ENCODE data around the gene EPC1.
"Not testable (repeated sequence)": the region's sequence is repeated elsewhere in the genome, so short reads cannot be mapped to it uniquely, and the experiment has no call there.

The EPC1 gene, protein sequence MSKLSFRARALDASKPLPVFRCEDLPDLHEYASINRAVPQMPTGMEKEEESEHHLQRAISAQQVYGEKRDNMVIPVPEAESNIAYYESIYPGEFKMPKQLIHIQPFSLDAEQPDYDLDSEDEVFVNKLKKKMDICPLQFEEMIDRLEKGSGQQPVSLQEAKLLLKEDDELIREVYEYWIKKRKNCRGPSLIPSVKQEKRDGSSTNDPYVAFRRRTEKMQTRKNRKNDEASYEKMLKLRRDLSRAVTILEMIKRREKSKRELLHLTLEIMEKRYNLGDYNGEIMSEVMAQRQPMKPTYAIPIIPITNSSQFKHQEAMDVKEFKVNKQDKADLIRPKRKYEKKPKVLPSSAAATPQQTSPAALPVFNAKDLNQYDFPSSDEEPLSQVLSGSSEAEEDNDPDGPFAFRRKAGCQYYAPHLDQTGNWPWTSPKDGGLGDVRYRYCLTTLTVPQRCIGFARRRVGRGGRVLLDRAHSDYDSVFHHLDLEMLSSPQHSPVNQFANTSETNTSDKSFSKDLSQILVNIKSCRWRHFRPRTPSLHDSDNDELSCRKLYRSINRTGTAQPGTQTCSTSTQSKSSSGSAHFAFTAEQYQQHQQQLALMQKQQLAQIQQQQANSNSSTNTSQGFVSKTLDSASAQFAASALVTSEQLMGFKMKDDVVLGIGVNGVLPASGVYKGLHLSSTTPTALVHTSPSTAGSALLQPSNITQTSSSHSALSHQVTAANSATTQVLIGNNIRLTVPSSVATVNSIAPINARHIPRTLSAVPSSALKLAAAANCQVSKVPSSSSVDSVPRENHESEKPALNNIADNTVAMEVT

GRCh38 chr10:32346551-32347362 lies at the start of gene EPC1:
EPC1 (minus strand) TSS chr10:32347158; CDS start chr10:32346915, 243 bp downstream.
- DNase-seq (ENCODE audit: low read depth) = peak; percentile 83

DNA sequence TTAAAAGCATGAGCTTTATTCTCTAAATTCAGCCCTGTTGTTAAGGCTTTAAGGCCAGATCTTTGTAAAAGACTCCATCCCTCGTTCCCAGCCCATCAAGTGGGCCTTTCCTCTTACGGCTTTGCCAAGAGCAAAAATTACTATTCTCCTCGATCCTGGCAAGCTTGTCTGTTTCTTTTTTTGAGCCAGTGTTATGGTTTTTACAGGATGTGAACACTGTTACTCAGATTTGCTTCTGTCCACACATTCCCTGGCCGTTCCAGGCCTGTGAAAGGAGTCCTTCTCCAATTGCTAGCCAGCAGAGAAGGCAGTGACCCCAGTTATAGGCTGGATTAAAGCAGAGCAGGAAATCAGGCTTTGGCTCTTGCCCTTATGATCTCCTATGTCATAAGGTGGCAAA lies 47.0 kb upstream of the EPC1 start:
- DNase-seq (ENCODE audit: low read depth) = no peak

GRCh38 chr10:32392284-32392683 lies 45.3 kb upstream of the EPC1 start:
- not testable (repeated sequence) for DNase-seq (ENCODE audit: low read depth)

DNA sequence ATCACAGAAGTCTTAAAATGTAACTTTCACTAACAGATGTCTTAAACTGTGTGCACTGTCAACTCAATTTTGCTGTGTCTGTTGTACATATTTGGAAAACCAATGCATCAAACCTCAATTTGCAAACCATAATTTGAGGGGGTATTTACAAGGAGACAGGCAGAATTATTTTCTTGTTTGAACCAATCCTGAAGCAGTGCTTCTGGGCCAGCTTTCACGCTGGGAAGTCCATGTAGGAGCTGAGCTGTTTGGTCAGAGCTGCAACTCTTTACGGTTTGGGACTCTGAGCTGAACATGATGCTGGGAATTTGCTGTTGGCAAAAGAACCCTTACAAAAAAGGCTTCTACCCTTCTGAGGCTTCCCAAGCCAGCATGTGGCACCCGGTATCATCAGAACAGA lies 43.2 kb upstream of the EPC1 start:
- DNase-seq (ENCODE audit: low read depth) = no peak

GRCh38 chr10:32388258-32389027 lies 41.5 kb upstream of the EPC1 start:
- DNase-seq (ENCODE audit: low read depth) = no peak

- peak; percentile 69 for DNase-seq (ENCODE audit: low read depth)
Observed at GRCh38 chr10:32386623-32387260, 39.8 kb upstream of the EPC1 start.

- no peak for DNase-seq (ENCODE audit: low read depth)
Observed at GRCh38 chr10:32384171-32384570, 37.2 kb upstream of the EPC1 start.

- no peak for DNase-seq (ENCODE audit: low read depth)
Observed at GRCh38 chr10:32381165-32381564, 34.2 kb upstream of the EPC1 start.

GRCh38 chr10:32379950-32380551 lies 33.1 kb upstream of the EPC1 start:
- DNase-seq (ENCODE audit: low read depth) = no peak

- DNase-seq (ENCODE audit: low read depth) = peak; percentile 68
Observed at GRCh38 chr10:32379318-32379949, 32.5 kb upstream of the EPC1 start.

DNA sequence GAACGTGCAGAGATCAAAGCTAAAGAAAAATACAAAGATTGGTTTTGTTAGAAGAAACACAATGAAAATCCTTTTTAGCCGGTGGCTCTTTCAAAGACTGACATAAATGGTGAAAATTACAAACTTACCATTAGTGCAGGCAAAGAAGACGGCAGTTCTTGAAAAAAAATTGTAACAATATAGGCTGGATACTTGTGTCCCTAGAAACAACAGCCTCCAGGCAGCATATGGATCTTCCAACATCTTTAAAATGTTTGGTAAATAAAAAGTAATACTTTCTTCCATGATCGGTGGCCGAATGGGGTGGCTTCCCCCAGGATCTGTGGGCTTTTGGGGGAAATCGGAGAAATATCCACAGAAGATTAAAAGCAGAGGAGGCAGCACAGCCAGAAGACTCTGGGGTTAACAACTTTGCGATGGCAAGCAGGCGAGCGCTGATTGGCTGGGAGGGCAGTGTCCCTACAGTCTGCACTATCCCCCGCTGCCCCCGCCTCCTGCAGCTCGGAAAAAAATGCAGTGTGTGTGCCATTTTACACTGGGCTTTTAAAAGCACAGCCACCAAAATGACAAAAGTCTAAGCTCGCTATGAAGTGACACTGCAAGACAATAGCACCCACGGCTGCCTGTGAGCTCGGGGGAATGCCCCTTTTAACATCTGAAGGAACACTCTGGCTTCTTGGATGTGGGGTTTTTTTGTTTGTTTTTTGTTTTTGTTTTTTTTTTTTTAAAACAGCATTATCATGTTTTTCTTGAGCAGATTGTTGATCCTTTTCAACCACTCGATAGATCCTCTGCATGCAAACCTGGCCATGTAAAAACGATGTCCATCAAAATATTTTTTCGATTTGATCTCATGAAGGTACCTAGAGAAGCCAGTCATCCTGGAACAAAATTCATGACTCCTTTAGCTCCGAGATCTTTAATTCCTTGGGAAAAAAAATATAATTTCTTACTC lies 31.7 kb upstream of the EPC1 start:
- DNase-seq (ENCODE audit: low read depth) = peak; percentile 80

- DNase-seq (ENCODE audit: low read depth) = peak; percentile 34
Observed at GRCh38 chr10:32377458-32378259, 30.7 kb upstream of the EPC1 start.

DNA sequence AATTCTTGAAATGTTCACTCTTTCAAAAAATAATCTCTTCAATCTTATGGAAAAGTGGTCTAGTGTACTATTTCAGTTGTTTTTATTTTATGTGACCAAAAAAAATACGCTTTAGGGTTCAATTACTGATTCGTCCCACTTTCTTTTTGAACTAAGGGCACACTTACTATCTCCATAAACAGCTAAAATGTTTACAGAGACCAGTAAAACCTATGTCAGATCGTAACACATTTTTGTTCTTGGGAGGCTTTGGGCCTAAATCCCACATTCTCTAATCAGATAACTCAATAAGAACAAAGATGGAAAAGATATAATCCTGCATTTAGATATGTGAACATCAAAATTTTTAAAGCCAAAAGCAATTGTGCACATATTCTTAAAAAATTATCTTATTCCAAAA lies 29.8 kb upstream of the EPC1 start:
- DNase-seq (ENCODE audit: low read depth) = peak; percentile 7

GRCh38 chr10:32376097-32376496 lies 29.1 kb upstream of the EPC1 start:
- no peak for DNase-seq (ENCODE audit: low read depth)

DNA sequence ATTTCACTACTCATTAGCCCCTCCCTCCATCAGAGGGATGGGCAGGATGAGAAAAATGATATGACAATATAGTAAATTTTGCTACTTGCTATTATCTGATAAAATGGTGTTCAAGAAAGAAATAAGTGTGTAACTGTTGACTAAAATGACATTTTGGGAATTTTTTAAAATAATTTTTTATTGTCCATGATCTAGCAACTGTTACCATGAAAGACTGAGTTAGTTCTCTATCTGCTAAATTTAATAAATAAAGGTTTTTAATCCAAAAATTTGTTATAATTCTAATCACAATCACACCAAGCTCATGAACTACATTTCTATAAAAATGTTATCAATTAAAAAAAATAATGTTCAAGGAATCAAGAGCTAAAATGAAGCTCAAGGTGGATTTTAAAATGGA lies 28.7 kb upstream of the EPC1 start:
- no peak for DNase-seq (ENCODE audit: low read depth)

DNA sequence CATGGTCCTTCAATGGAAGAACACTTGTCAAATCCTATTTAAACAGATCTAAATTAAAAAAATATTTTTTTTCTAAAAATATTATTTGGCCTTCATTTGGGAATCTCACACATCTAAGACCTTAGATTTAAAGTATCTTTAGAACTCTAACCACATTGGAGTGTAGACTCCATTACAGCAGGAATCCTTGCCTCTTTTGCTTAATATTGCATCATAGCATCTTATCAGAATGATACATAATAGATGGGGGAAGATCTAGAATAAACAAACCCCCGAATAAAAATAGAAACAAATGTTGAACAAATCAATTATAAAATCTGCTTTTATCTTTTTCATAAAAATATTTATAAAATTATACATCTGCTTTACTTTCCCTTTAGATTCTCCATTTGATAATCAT lies 27.6 kb upstream of the EPC1 start:
- DNase-seq (ENCODE audit: low read depth) = peak; percentile 28

- DNase-seq (ENCODE audit: low read depth) = no peak
Observed at GRCh38 chr10:32373496-32373895, 26.5 kb upstream of the EPC1 start.

DNA sequence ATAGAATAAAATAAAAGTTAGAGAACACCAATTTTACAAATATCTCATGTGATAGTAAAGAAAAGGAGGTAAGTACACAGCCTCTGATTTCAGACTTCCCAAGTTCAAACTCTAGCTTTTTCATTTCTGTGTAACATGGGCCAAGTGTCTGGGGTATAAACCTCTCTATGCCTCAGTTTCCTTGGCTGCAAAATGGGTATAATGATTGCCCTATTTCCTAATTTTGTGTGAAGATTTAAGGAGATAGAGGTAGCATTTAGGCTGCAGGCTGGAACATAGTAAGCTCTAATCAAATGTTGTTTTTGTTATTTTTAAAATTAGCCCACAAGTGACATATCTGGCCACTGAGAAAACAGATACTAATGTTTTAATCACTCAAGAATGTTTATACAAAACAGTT lies 26.1 kb upstream of the EPC1 start:
- no peak for DNase-seq (ENCODE audit: low read depth)

Data from amniotic epithelial cell (primary cell).